ENCODE measurements around the gene SERPINF2.

GRCh38 chr17:1783271-1783670, 40.6 kb downstream of the SERPINF2 start:
- TF ChIP-seq EZH2 (IDR thresholded peaks at IDR 0.05; ENCODE audit: insufficient read depth, poor library complexity, severe bottlenecking) (no peak), EZH2phosphoT487 (IDR thresholded peaks at IDR 0.05; ENCODE audit: insufficient read depth, low read depth) (no peak)
